ENCODE data around the gene VWF.
A peak's percentile ranks its signal among the peaks of the same experiment; 100 is the strongest.

Gene VWF

GRCh38 chr12:6065131-6065862 is 59.2 kb downstream of the VWF start:
- H3K9ac ChIP-seq (ENCODE audit: low read depth, low read length) = no peak overlapping the region
- H3K27me3 ChIP-seq (ENCODE audit: insufficient read depth, low read length) = no peaks in the 10 kb centered on the region
- H3K4me1 ChIP-seq (ENCODE audit: insufficient read depth, low read length) = no peaks in the 10 kb centered on the region
- no peak overlapping the region for H3K4me3 ChIP-seq (ENCODE audit: low read length)
- no peak overlapping the region for H3K27ac ChIP-seq (ENCODE audit: low read depth, low read length)
- H3K9me3 ChIP-seq (ENCODE audit: insufficient read depth, low read depth, low read length) = no peaks in the 10 kb centered on the region
- 88% methylated on average over 8 of the region's 8 CpGs for WGBS
- no peaks in the 10 kb centered on the region for H3K36me3 ChIP-seq (ENCODE audit: insufficient read depth, low read length)

GRCh38 chr12:6062757-6063735 is 61.4 kb downstream of the VWF start:
- Histone ChIP-seq H3K36me3 (ENCODE audit: insufficient read depth, low read length) (no peaks in the 10 kb centered on the region), H3K4me1 (ENCODE audit: insufficient read depth, low read length) (peaks cover 12% of the 10 kb centered on the region), H3K9ac (ENCODE audit: low read depth, low read length) (no peak overlapping the region), H3K27ac (ENCODE audit: low read depth, low read length) (no peak overlapping the region), H3K4me3 (ENCODE audit: low read length) (no peak overlapping the region), H3K27me3 (ENCODE audit: insufficient read depth, low read length) (peaks cover 4% of the 10 kb centered on the region; the same call in 1 of the 2 replicates), H3K9me3 (ENCODE audit: insufficient read depth, low read depth, low read length) (no peaks in the 10 kb centered on the region)
- 67% methylated on average over 18 of the region's 20 CpGs for WGBS

- Histone ChIP-seq H3K27me3 (ENCODE audit: insufficient read depth, low read length) (peaks cover 5% of the 10 kb centered on the region; the same call in 1 of the 2 replicates), H3K27ac (ENCODE audit: low read depth, low read length) (no peak overlapping the region), H3K4me1 (ENCODE audit: insufficient read depth, low read length) (peaks cover 14% of the 10 kb centered on the region), H3K9me3 (ENCODE audit: insufficient read depth, low read depth, low read length) (no peaks in the 10 kb centered on the region), H3K9ac (ENCODE audit: low read depth, low read length) (no peak overlapping the region), H3K4me3 (ENCODE audit: low read length) (no peak overlapping the region), H3K36me3 (ENCODE audit: insufficient read depth, low read length) (no peaks in the 10 kb centered on the region)
- WGBS = 84% methylated on average over 3 of the region's 3 CpGs
Measured at GRCh38 chr12:6062395-6062756, 62.1 kb downstream of the VWF start.

GRCh38 chr12:6061660-6062059 is 62.8 kb downstream of the VWF start:
- H3K27me3 ChIP-seq (ENCODE audit: insufficient read depth, low read length) = peaks cover 9% of the 10 kb centered on the region
- H3K4me1 ChIP-seq (ENCODE audit: insufficient read depth, low read length) = peaks cover 14% of the 10 kb centered on the region
- no peak overlapping the region for H3K4me3 ChIP-seq (ENCODE audit: low read length)
- no peaks in the 10 kb centered on the region for H3K36me3 ChIP-seq (ENCODE audit: insufficient read depth, low read length)
- 99% methylated on average over 2 of the region's 3 CpGs for WGBS
- no peaks in the 10 kb centered on the region for H3K9me3 ChIP-seq (ENCODE audit: insufficient read depth, low read depth, low read length)
- H3K9ac ChIP-seq (ENCODE audit: low read depth, low read length) = no peak overlapping the region
- H3K27ac ChIP-seq (ENCODE audit: low read depth, low read length) = no peak overlapping the region

GRCh38 chr12:6059860-6060565 is 64.5 kb downstream of the VWF start:
- Histone ChIP-seq H3K36me3 (ENCODE audit: insufficient read depth, low read length) (no peaks in the 10 kb centered on the region), H3K4me1 (ENCODE audit: insufficient read depth, low read length) (peaks cover 14% of the 10 kb centered on the region), H3K4me3 (ENCODE audit: low read length) (no peak overlapping the region), H3K9me3 (ENCODE audit: insufficient read depth, low read depth, low read length) (no peaks in the 10 kb centered on the region), H3K9ac (ENCODE audit: low read depth, low read length) (no peak overlapping the region), H3K27ac (ENCODE audit: low read depth, low read length) (no peak overlapping the region), H3K27me3 (ENCODE audit: insufficient read depth, low read length) (peaks cover 14% of the 10 kb centered on the region)
- 90% methylated on average over 14 of the region's 14 CpGs for WGBS

- Histone ChIP-seq H3K27me3 (ENCODE audit: insufficient read depth, low read length) (peaks cover 14% of the 10 kb centered on the region), H3K4me3 (ENCODE audit: low read length) (no peak overlapping the region), H3K27ac (ENCODE audit: low read depth, low read length) (no peak overlapping the region), H3K36me3 (ENCODE audit: insufficient read depth, low read length) (no peaks in the 10 kb centered on the region), H3K9me3 (ENCODE audit: insufficient read depth, low read depth, low read length) (no peaks in the 10 kb centered on the region), H3K4me1 (ENCODE audit: insufficient read depth, low read length) (peaks cover 14% of the 10 kb centered on the region), H3K9ac (ENCODE audit: low read depth, low read length) (no peak overlapping the region)
- WGBS = 93% methylated on average over 2 of the region's 3 CpGs
Measured at GRCh38 chr12:6059221-6059620, 65.2 kb downstream of the VWF start.

- Histone ChIP-seq H3K27me3 (ENCODE audit: insufficient read depth, low read length) (peaks cover 14% of the 10 kb centered on the region), H3K36me3 (ENCODE audit: insufficient read depth, low read length) (no peaks in the 10 kb centered on the region), H3K27ac (ENCODE audit: low read depth, low read length) (no peak overlapping the region), H3K4me3 (ENCODE audit: low read length) (no peak overlapping the region), H3K4me1 (ENCODE audit: insufficient read depth, low read length) (peaks cover 14% of the 10 kb centered on the region), H3K9ac (ENCODE audit: low read depth, low read length) (no peak overlapping the region), H3K9me3 (ENCODE audit: insufficient read depth, low read depth, low read length) (no peaks in the 10 kb centered on the region)
- 71% methylated on average over 15 of the region's 15 CpGs for WGBS
Measured at GRCh38 chr12:6058481-6059161, 65.8 kb downstream of the VWF start.

- peaks cover 14% of the 10 kb centered on the region for H3K27me3 ChIP-seq (ENCODE audit: insufficient read depth, low read length)
- H3K27ac ChIP-seq (ENCODE audit: low read depth, low read length) = peak overlapping the region; percentile 48; the same call in 1 of the 2 replicates
- H3K36me3 ChIP-seq (ENCODE audit: insufficient read depth, low read length) = no peaks in the 10 kb centered on the region
- peaks cover 14% of the 10 kb centered on the region for H3K4me1 ChIP-seq (ENCODE audit: insufficient read depth, low read length)
- no peaks in the 10 kb centered on the region for H3K9me3 ChIP-seq (ENCODE audit: insufficient read depth, low read depth, low read length)
- peak overlapping the region; percentile 39; the same call in 1 of the 2 replicates for H3K9ac ChIP-seq (ENCODE audit: low read depth, low read length)
- peak overlapping the region; percentile 46 for H3K4me3 ChIP-seq (ENCODE audit: low read length)
- 3% methylated on average over 30 of the region's 30 CpGs for WGBS
Measured at GRCh38 chr12:6057700-6058099, 66.8 kb downstream of the VWF start.

- H3K27ac ChIP-seq (ENCODE audit: low read depth, low read length) = no peak overlapping the region
- H3K36me3 ChIP-seq (ENCODE audit: insufficient read depth, low read length) = no peaks in the 10 kb centered on the region
- H3K4me1 ChIP-seq (ENCODE audit: insufficient read depth, low read length) = peaks cover 14% of the 10 kb centered on the region
- H3K4me3 ChIP-seq (ENCODE audit: low read length) = peak overlapping the region; percentile 41
- H3K9me3 ChIP-seq (ENCODE audit: insufficient read depth, low read depth, low read length) = no peaks in the 10 kb centered on the region
- peaks cover 14% of the 10 kb centered on the region for H3K27me3 ChIP-seq (ENCODE audit: insufficient read depth, low read length)
- 58% methylated on average over 58 of the region's 58 CpGs for WGBS
- H3K9ac ChIP-seq (ENCODE audit: low read depth, low read length) = no peak overlapping the region
Measured at GRCh38 chr12:6056406-6057240, 67.8 kb downstream of the VWF start.

GRCh38 chr12:6053541-6053940 is 70.9 kb downstream of the VWF start:
- Histone ChIP-seq H3K27me3 (ENCODE audit: insufficient read depth, low read length) (peaks cover 14% of the 10 kb centered on the region), H3K4me1 (ENCODE audit: insufficient read depth, low read length) (peaks cover 8% of the 10 kb centered on the region), H3K9me3 (ENCODE audit: insufficient read depth, low read depth, low read length) (no peaks in the 10 kb centered on the region), H3K27ac (ENCODE audit: low read depth, low read length) (no peak overlapping the region), H3K9ac (ENCODE audit: low read depth, low read length) (no peak overlapping the region), H3K36me3 (ENCODE audit: insufficient read depth, low read length) (no peaks in the 10 kb centered on the region), H3K4me3 (ENCODE audit: low read length) (no peak overlapping the region)
- 97% methylated on average over 4 of the region's 4 CpGs for whole genome bisulfite sequencing

All from HUES64 (cell line).